Spleen (tissue), 11 donors: ENCODE measurements around the gene RAB4A. TPM values are rescaled to one million over a fixed set of nuclear protein-coding genes. Genes with fewer than 3 reads are reported as not detected.

Source experiments
- DNase-seq: peaks from one replicate; pipeline ENCODE4 v3.0.0-alpha.2; 2020
- H3K27ac ChIP-seq, 8 donors: fragments of 200-600 bp; sonication (generic) in 7 of 8; 1 replicate in 4 of 8; 2 replicates in 4 of 8; pipeline versions ENCODE4 v1.5.0 to v1.8.0; 2016 to 2021; ENCODE audit warnings: inconsistent platforms in 4 of 8, mild to moderate bottlenecking in 4 of 8, moderate library complexity in 1 of 8
- H3K27me3 ChIP-seq, 7 donors: fragments of 200-600 bp; sonication (generic) in 6 of 7; replicated peaks in 1 of 7; 1 replicate in 4 of 7; 2 replicates in 3 of 7; pipeline versions ENCODE4 v1.5.0 to v1.8.0; 2016 to 2021; ENCODE audit warnings: inconsistent platforms in 3 of 7, mild to moderate bottlenecking in 1 of 7
- H3K36me3 ChIP-seq, 6 donors: fragments of 200-600 bp; sonication (generic) in 5 of 6; 1 replicate in 4 of 6; 2 replicates in 2 of 6; pipeline versions ENCODE4 v1.5.0 to v1.8.0; 2016 to 2021; ENCODE audit warnings: inconsistent platforms in 2 of 6
- H3K4me1 ChIP-seq, 6 donors: fragments of 200-600 bp; sonication (generic) in 5 of 6; 1 replicate in 3 of 6; 2 replicates in 3 of 6; pipeline versions ENCODE4 v1.5.0 to v1.8.0; 2016 to 2021; ENCODE audit warnings: inconsistent platforms in 3 of 6
- H3K4me3 ChIP-seq, 8 donors: fragments of 200-600 bp; sonication (generic) in 7 of 8; 1 replicate in 4 of 8; 2 replicates in 4 of 8; pipeline versions ENCODE4 v1.5.0 to v1.8.0; 2016 to 2021; ENCODE audit warnings: inconsistent platforms in 4 of 8, mild to moderate bottlenecking in 4 of 8, moderate library complexity in 2 of 8
- H3K9me3 ChIP-seq, 8 donors: fragments of 200-600 bp; sonication (generic) in 7 of 8; 1 replicate in 4 of 8; 2 replicates in 4 of 8; pipeline versions ENCODE4 v1.5.0 to v1.8.0; 2016 to 2021; ENCODE audit warnings: inconsistent platforms in 4 of 8
- CTCF ChIP-seq, 11 experiments: fragments of 200-600 bp in 7 of 11; fragments of 450-650 bp in 4 of 11; sonication (generic) in 4 of 11; IDR thresholded peaks in 8 of 11; conservative IDR thresholded peaks in 3 of 11; 1 replicate in 7 of 11; 2 replicates in 4 of 11; pipeline versions ENCODE4 v1.4.0 to v1.8.0; 2016 to 2021; ENCODE audit warnings: antibody characterized with exemption in 11 of 11, inconsistent platforms in 4 of 11, mild to moderate bottlenecking in 1 of 11
- POLR2A ChIP-seq, 3 donors: fragments of 450-650 bp; IDR thresholded peaks; one replicate each; pipeline ENCODE4 v1.5.1; 2017; ENCODE audit warnings: antibody characterized with exemption in 3 of 3, mild to moderate bottlenecking in 1 of 3
- POLR2AphosphoS5 ChIP-seq, 3 donors: sonication (generic); formaldehyde crosslinking; IDR thresholded peaks; one replicate each; pipeline ENCODE4 v1.5.1; 2017; ENCODE audit warnings: antibody characterized with exemption in 3 of 3
- WGBS, 5 donors: extraction: QIAGEN DNeasy Blood & Tissue Kit in 3 of 5; methylation state at CpG; one replicate each; pipeline versions ENCODE4 v1.1.5 to v1.1.7; 2013 to 2018; 5-methylcytosine and 5-hydroxymethylcytosine counted together
- intact Hi-C: fragments of 100-400 bp; cut with DNase I; formaldehyde crosslinking; loops from one replicate; pipeline ENCODE4 v1.15.0; 2023; ENCODE audit warnings: low total_unique reads
- polyA plus RNA-seq, 3 donors: library from polyadenylated mRNA; stranded (reverse); fragments of 200-250 nt; gene quantifications; one replicate each; pipeline ENCODE4 v1.2.1, GENCODE V29; 2013
- total RNA-seq, 7 donors: library from RNA; depleted of rRNA in 3 of 7; stranded (reverse); fragments of >200 nt in 3 of 7; fragmentation: NEBNext Ultra II Directional in 4 of 7; extraction: Animal tissue kit (Norgen Biotek cat#: 25700) in 4 of 7; gene quantifications; one replicate each; pipeline versions ENCODE4 v1.1.0 to v1.2.1, GENCODE V29; 2016 to 2021
- donor health status: healthy with polysubstance abuse.
- donor health status: DM: no; HTN: no; CAD: no; lungs with moderate emphysema.
- donor health status: DM: no; HTN: no; CAD: no.
- donor health status: Bipolar disorder and iron deficiency.
- donor health status: healthy.
- donor health status: DM: no; HTN: no; CAD: no.
- donor health status: DM: yes; HTN: yes; CAD: no.

RAB4A gene
- total and polyA plus RNA-seq, 10 donors, result 19.7 to 49.8 (median 27.0) TPM

GRCh38 chr1:229334716-229335115 is 63.8 kb downstream of the RAB4A start:
- no peak for DNase-seq
- WGBS, 5 donors, result 92 to 100% (median 96%) methylated on average over 2 of the region's 2 CpGs

GRCh38 chr1:229336345-229336744 is 65.4 kb downstream of the RAB4A start:
- Histone ChIP-seq H3K27me3 (no peaks in the 10 kb centered on the region), H3K27ac (no peak overlapping the region), H3K36me3 (peaks cover 0 to 14% (median 0%) of the 10 kb centered on the region in 6 donors), H3K4me1 (peaks cover 3 to 46% (median 26%) of the 10 kb centered on the region in 6 donors), H3K4me3 (no peak overlapping the region), H3K9me3 (peaks cover 2 to 17% (median 14%) of the 10 kb centered on the region in 8 donors)
- DNase-seq, result no peak
- WGBS, 5 donors, result 80 to 96% (median 87%) methylated on average over 3 of the region's 3 CpGs
- intact Hi-C loops, result no loop called here
- TF ChIP-seq POLR2AphosphoS5 (IDR thresholded peaks at IDR 0.05), result no peak
- TF ChIP-seq POLR2A (IDR thresholded peaks at IDR 0.05), result no peak
- TF ChIP-seq CTCF (IDR thresholded peaks at IDR 0.05 in 8 of 11, conservative IDR thresholded peaks at IDR 0.05 in 3 of 11), result no peak

More at GRCh38 chr1:229334716-229335115, 63.8 kb downstream of the RAB4A start:
- Histone ChIP-seq H3K4me3 (no peak overlapping the region), H3K4me1 (peaks cover 0 to 30% (median 10%) of the 10 kb centered on the region in 6 donors), H3K27me3 (no peaks in the 10 kb centered on the region), H3K36me3 (peaks cover 0 to 24% (median 0%) of the 10 kb centered on the region in 6 donors), H3K27ac (no peak overlapping the region), H3K9me3 (peaks cover 2 to 17% (median 14%) of the 10 kb centered on the region in 8 donors)
- intact Hi-C loops, result no loop called here
- TF ChIP-seq POLR2AphosphoS5 (IDR thresholded peaks at IDR 0.05) (no peak), CTCF (IDR thresholded peaks at IDR 0.05 in 8 of 11, conservative IDR thresholded peaks at IDR 0.05 in 3 of 11) (no peak), POLR2A (IDR thresholded peaks at IDR 0.05) (no peak)

- no peak for DNase-seq
- 90 to 95% (median 92%) methylated on average over 4 of the region's 4 CpGs for WGBS, 5 donors
Measured at GRCh38 chr1:229339086-229339485, 68.2 kb downstream of the RAB4A start.

More at GRCh38 chr1:229339086-229339485, 68.2 kb downstream of the RAB4A start:
- H3K27ac ChIP-seq, result no peak overlapping the region
- H3K4me3 ChIP-seq, result no peak overlapping the region
- peaks cover 0 to 2% (median 0%) of the 10 kb centered on the region in 7 donors for H3K27me3 ChIP-seq
- H3K36me3 ChIP-seq, result peaks cover 0 to 14% (median 0%) of the 10 kb centered on the region in 6 donors
- intact Hi-C loops, result no loop called here
- no peak for TF ChIP-seq POLR2A (IDR thresholded peaks at IDR 0.05)
- TF ChIP-seq POLR2AphosphoS5 (IDR thresholded peaks at IDR 0.05), result no peak
- no peak for TF ChIP-seq CTCF (IDR thresholded peaks at IDR 0.05 in 8 of 11, conservative IDR thresholded peaks at IDR 0.05 in 3 of 11)
- peaks cover 9 to 65% (median 41%) of the 10 kb centered on the region in 6 donors for H3K4me1 ChIP-seq
- peaks cover 2 to 10% (median 8%) of the 10 kb centered on the region in 8 donors for H3K9me3 ChIP-seq
